Fibroblast of skin of right biceps (primary cell): Measurements from ENCODE around the gene KRTAP4-8.
A peak's percentile ranks its signal among the peaks of the same experiment; 100 is the strongest.
"Not testable (repeated sequence)": the region's sequence is repeated elsewhere in the genome, so short reads cannot be mapped to it uniquely, and the experiment has no call there.

Source experiments
- DNase-seq: peaks from one replicate; pipeline ENCODE4 v3.0.0-alpha.2; 2013

KRTAP4-8 gene

GRCh38 chr17:41107941-41108450, 10.1 kb upstream of the KRTAP4-8 start:
- DNase-seq, result no peak

- not testable (repeated sequence) for DNase-seq
These were observed 7.4 kb upstream of the KRTAP4-8 start, which contains the start of gene KRTAP4-9 for GRCh38 chr17:41105347-41105746. TSS of gene KRTAP4-9 (plus strand) at chr17:41105389. CDS start at chr17:41105389, 0 bp downstream.

GRCh38 chr17:41104386-41105038, 6.6 kb upstream of the KRTAP4-8 start:
- DNase-seq, result peak; percentile 90

GRCh38 chr17:41103896-41104295, 6.0 kb upstream of the KRTAP4-8 start:
- DNase-seq, result peak; percentile 38

GRCh38 chr17:41101586-41102259, 3.8 kb upstream of the KRTAP4-8 start, which contains the start of gene KRTAP4-16:
TSS of gene KRTAP4-16 (minus strand) at chr17:41102209. CDS start at chr17:41102209, 0 bp downstream.
- no peak for DNase-seq

- peak; percentile 92 for DNase-seq
These were observed 1.9 kb upstream of the KRTAP4-8 start for GRCh38 chr17:41099682-41100480.

- DNase-seq, result peak; percentile 71
These were observed 539 bp upstream of the KRTAP4-8 start for GRCh38 chr17:41098481-41098880.

- no peak for DNase-seq
These were observed 1.9 kb downstream of the KRTAP4-8 start for GRCh38 chr17:41096055-41096454.

- DNase-seq, result not testable (repeated sequence)
These were observed 9.1 kb downstream of the KRTAP4-8 start for GRCh38 chr17:41088760-41089352.

GRCh38 chr17:41084100-41084856, 13.7 kb downstream of the KRTAP4-8 start, which contains the start of gene KRTAP4-7:
TSS of gene KRTAP4-7 (plus strand) at chr17:41084150. CDS start at chr17:41084207, 57 bp downstream.
- not testable (repeated sequence) for DNase-seq

GRCh38 chr17:41083427-41083826, 14.5 kb downstream of the KRTAP4-8 start:
- DNase-seq, result peak; percentile 86

GRCh38 chr17:41082626-41083025, 15.3 kb downstream of the KRTAP4-8 start:
- peak; percentile 61 for DNase-seq

GRCh38 chr17:41076788-41077187, 21.2 kb downstream of the KRTAP4-8 start:
- no peak for DNase-seq

- no peak for DNase-seq
These were observed 24.3 kb downstream of the KRTAP4-8 start for GRCh38 chr17:41073676-41074075.

- no peak for DNase-seq
These were observed 26.2 kb downstream of the KRTAP4-8 start for GRCh38 chr17:41071606-41072360.

GRCh38 chr17:41069031-41069430, 28.9 kb downstream of the KRTAP4-8 start:
- DNase-seq, result no peak

GRCh38 chr17:41067281-41067680, 30.7 kb downstream of the KRTAP4-8 start:
- DNase-seq, result peak; percentile 62

- DNase-seq, result peak; percentile 92
These were observed 31.9 kb downstream of the KRTAP4-8 start, which contains the start of gene KRTAP2-4 for GRCh38 chr17:41065829-41066624. TSS of gene KRTAP2-4 (minus strand) at chr17:41065879. CDS start at chr17:41065845, 34 bp downstream.

- DNase-seq, result not testable (repeated sequence)
These were observed 32.8 kb downstream of the KRTAP4-8 start for GRCh38 chr17:41065016-41065689.
